Germinal center (tissue), 1 donor: Measurements from ENCODE around the gene ESYT2.

Source experiments
- DNase-seq: peaks from one replicate; pipeline ENCODE4 v3.0.0; 2012; ENCODE audit warnings: mixed read lengths, low spot score

ESYT2 gene

DNA sequence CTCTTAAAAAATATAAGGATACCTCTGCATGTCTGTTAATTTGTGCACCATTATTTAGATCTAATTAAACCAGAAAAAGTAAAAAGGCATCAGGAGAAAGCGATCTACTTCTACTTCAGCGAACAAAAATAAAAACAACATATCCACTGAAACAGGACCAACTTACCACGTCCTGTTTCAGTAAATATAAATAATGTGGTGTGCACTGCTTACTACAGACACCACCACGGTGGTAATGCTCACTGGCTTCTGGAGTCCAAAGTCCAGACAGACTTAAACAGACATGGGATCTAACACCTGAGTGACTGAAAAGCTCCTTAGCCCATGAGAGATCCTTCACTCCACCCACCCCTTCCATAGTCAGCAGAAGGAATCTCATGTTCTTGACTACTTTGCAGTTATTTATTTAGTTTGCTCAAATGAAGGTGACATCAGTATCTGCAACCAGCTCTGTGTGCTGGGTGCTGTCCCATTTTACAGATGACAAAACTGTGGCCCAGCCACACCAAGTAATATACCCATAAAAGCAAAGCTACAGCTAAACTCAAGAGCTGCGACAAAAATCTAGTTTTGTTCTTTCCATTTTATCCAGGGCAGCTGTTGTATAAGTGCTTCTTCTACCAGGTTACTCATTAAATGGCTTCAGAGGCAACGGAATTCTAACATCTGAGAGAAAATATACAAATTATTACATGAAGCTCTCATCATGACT is 62.6 kb downstream of the ESYT2 start:
- no peak for DNase-seq

DNA sequence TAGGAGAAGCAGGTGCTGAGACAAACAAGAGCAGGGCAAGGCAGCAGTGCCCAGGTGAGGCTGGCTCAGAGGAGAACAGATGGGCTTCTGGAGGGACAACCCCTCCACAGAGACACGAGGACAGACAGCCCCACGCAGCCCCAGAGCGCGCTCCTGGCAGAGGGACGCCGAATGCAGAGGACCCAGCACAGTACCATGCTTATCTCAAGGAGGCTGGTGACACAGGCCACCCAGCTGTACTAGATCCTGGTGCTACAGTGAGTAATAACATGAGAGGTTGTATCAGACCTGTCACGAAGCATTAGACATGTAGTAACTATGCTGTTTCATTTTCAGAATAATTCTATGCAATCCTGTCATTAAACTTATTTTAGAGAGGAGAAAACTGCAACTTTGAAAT is 64.3 kb downstream of the ESYT2 start:
- no peak for DNase-seq

DNA sequence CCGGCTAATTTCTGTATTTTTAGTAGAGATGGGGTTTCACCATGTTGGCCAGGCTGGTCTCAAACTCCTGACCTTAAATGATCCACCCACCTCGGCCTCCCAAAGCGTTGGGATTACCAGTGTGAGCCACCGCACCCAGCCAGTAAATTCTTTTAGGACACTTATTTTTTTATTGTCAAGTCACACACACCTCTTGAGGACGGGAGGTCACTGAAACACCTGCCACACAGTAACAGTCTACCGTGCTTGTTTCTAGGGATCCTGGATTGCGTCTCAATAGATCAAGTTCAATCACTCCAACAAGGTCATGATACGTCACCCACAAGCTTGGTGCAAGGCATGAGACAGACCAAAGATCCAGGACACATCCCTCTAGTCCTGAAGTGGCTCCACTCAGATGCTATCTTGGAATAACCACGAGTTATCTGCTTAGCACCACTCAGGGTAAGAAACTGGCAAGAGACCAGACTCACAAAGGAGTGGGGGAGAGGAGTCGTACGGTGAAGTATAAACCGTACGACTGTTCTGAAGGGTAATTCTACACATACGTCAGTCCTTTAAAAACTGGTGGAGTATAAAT is 65.8 kb downstream of the ESYT2 start:
- DNase-seq = no peak

DNA sequence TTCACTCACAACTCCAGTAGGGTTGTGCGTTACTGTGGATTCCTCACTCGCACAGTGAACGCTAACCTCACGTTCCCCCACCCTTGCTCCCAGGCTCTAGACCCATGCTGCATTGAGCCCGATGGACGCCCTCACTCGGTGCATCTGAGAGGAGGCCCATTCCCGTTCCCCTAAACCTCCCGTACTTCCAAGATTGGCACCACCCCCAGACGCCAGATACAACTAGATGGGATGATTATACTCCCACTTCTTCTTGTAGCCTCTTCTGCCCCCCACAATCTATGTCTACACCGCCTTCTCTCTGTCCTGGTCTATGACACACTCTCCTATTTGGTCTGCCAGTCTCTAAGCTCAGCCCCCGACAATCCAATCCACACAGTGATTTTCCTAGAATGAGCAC is 67.4 kb downstream of the ESYT2 start:
- no peak for DNase-seq

DNA sequence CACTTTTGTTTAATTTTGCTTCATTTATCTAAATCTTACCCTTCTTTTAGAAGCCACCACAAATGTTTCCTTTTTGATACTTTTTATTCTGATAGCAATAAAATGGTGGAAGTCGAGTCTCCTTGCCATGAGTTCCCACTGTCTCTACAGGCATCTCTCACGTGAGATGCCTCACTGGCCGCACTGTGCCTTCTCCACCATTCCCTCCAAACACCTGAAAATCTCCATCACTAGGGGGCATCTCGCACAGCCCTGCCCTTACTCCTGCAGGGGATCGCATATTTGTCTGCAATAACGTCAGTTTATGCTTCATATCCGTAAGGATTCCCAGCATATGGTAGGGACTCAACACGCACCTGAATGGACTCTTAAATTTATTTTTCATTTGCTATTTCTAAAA is 68.4 kb downstream of the ESYT2 start:
- DNase-seq = no peak

DNA sequence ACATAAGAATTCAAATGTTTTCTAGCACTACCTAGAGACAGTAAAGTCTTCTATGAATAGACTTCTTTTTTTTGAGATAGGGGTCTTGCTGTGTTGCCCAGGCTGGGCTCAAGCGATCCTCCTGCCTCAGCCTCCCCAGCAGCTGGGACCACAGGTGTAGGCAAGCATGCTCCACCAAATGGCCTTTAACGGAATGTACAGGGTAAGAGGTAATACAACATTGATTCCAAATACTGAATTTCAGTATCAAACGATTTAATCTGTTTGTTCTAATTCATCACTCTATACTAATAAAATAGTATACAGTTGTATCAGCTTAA is 68.9 kb downstream of the ESYT2 start:
- no peak for DNase-seq

DNA sequence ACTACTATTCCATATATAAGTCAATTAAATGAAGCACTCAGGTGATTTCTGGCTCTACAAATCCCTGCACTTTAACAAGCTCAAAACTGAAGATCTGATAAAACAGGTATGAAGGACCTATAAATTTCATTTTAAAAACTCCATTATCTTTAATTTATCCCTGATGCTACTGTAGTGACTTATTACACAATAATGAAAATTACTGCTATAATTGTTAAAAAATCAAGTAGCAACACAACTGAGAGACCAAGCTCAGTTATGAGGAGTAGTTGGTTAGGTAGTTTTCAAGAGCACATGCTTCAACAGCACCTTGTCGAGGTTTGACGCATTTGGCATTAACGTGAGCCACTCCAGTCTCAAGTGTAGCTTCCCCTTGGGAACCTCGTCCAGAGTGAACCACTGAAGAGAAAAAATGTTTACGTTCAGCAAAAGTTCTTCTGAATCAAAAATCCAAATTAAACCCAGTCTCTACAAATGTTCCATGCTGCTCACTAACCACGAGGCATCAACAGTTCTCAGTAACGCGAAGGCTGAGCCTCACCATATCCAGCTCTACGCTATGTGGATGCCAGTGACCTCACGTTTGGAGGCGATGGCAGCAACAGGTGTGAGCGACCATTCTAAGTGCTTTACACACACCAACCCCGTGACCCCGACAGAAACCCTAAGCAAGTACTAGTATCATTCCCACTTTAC is 69.4 kb downstream of the ESYT2 start:
- no peak for DNase-seq

DNA sequence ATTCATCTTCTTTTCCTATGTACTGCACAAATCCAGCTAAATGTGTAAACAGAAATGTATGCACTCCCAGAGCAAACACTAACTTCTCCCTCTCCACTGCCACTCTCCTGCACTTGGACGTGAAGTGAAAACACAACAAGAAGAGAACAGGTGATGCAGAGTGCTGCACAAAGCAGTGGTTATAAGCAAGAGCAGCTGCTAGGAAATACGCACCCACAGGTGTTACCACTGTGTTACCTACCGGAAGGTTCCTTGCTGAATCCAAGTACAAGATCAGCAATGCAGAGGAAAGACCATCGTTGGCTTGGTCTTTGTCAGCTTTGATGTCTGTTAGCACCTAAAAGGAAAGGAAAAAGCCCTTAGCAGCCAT is 70.1 kb downstream of the ESYT2 start:
- no peak for DNase-seq

DNA sequence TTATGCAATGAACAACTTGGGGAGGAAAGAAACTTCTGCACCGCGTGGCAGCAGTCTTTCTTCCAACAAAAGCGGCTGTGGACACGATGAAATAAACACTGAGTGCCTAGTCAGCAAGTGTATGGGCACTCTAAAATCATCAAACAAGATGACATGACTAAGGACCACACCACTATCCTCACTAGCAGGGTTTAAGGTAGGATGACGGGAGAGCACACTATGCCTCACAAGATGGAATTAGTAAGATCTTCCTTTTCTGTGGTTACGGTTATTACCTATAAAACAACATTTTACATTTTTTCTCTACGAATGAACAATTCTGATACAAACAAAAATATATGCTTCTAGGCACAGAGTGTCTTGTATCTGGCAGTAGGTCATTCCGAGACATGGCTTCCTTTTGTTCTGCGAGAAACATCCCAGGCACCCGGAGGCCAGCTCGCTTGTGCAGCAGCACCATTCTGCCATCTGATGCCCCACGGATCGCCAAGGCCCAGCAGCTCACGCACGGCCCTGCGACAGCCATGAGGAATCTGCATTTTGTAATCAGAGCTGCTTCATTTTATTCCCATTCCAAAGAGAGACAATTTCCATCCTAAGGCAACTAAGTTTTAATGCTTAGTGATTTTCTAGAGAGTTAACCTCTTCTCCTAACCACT is 70.6 kb downstream of the ESYT2 start:
- DNase-seq = no peak

DNA sequence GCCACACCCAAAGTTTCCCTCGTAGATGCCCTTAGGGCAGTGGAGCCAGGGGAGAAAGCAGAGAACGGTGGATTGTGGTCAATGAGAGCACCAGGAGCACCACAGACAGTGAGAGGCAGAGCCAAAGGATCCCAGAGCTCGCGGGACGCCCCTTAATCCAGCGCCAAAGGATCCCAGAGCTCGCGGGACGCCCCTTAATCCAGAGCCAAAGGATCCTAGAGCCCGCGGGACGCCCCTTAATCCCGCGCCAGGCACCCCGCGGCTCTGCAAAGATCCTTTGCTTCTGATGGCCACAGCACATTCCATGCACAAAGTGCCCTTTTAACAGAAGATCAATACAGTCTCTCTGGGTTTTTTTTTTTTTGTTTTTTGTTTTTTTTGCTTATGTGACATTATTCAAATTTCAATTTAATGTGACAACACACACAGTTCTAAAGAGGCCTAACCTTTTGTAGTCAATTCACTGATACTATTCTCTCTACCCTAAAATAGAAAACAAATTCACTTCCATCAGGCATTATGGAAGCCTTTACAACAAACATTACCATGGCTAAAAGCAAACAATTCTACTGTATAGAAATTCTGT is 71.8 kb downstream of the ESYT2 start:
- no peak for DNase-seq

DNA sequence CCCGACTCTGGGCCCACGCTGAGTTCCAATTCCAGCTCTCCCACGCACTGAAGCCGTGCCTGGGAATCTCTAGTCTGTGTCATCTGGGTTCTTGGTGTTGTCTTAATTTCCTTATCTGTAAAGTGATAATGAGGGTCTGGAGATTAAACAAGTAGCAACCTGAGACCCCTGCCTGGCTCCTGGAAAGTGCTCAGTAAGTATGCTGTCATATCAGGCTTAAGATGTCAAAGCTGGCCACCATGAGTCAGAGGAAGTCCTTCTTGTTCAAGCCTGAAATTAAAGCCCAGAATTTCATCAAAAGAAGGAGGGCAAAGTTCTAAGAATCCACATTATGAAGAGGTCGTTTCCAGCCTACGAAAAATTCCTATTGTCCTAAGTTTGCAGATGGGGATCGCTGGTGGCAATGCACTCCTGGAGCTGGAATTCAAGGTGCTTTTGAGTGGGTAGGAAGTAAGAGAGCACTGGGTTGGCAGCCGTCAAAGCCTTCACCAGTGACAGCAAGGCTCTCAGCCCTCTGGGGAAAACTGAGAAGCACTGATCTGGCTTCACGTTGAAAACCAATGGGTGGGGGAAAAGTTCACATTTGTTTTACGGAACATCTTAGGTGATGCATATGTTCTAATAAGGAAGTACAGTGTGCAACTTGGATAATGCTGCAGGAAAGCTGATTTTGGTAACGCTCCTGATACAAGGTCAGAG is 74.4 kb downstream of the ESYT2 start:
- DNase-seq = no peak

DNA sequence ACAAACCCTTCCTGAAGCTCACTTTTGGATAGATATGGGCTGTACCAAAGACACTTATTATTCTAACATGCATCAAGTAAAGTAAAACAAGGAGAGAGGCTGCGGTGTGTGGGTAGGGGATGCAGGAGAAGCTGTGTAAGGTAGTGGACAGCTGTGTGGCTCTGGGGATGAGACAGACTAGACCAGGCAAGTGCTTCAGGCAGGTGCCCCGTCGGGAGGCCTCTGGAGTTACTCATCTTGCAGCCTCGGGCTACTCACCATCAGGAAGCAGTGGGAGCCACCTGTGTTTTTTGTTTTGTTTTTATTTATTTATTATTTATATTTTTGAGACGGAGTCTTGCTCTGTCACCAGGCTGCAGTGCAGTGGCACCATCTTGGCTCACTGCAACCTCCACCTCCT is 75.4 kb downstream of the ESYT2 start:
- DNase-seq = no peak

DNA sequence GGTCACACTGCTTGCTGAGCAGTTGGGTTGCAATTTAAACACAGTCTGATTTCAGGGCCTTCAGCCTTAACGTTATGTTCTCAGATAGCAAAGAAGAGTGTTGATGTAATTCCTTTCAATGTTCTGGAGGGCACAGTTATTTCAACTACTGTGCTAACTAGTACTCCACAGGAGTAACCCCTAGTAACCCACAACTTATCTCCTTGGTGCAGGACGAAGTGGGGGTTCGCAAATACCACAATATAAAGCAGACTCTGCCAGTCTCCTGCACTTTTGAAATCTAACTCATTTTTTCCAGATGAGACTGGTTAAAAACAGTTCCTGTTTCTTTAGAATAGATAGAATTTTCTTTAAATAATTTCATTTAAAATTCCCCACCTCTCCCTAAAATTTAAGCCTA is 77.6 kb downstream of the ESYT2 start:
- DNase-seq = no peak

DNA sequence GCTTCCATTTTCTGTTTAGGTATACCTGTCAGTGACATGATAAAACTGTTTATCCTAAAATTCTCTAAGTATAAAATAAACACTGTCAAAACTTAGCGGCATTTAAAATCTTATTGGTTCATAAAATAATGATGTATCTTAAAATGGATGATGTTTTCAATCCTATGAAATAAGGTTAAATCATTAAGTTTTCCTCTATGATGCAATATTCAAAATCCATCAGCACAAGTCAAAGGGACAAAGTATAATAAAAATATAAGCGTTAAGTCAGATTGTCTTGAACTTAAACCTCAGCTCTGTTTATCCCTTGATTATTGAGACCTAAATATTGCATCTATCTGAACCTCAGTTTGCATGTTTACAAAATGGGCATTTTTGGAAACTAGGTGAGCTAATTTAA is 78.1 kb downstream of the ESYT2 start:
- no peak for DNase-seq

DNA sequence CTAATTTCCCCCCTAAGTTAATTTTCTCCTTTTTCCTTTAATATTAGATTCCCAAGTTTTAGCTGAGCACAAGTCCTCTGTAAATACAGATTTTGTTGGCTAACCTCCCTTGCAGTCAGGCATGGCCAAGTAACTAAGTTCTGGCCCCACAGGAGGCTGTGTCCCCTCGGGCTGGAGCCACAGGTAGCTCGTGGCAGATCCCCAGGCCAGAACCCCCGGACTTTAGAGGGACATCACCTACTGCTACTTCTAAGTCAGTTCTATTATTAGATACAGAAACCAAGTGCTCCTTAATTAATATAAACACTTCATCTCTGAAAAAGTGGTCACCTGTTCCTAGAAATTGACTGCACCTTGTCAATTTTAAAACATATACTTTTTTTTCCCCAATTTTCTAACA is 78.6 kb downstream of the ESYT2 start:
- DNase-seq = no peak

DNA sequence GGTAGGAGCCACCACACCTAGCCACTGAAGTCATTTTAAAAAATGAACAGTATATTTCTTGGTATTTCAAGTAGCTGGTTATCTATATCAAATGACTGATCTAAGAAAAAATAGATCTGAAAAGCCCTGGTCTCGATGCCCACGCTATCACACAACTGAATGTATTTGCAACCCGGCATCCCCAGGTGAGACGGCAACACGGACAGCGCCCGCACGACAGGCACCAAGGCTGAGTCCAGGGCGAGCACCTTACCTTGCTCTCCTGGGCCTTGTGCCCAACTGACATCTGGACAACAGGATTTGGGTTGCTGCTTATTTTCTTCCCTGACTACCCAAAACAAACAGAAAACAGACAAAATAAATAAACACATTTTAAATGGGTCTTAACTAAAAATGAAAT is 79.9 kb downstream of the ESYT2 start:
- DNase-seq = no peak

DNA sequence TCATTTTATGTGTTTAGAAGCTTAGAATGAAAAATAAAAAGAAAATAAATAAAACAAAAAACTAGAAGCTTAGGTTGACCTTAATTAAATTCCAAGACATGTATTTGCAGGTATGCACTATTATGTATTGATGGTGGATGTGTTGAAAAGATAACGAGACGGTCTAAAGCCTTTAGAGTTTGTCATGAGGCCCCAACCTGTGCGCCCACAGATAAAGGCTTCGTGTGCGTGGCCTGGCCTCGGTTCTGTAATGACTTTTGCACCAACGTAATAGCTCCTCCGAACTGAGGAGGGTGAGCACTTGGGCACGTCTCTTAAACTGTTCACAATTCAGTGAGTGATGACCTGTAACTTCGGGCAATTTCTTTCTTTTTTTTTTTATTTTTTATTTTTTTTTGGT is 81.0 kb downstream of the ESYT2 start:
- no peak for DNase-seq

DNA sequence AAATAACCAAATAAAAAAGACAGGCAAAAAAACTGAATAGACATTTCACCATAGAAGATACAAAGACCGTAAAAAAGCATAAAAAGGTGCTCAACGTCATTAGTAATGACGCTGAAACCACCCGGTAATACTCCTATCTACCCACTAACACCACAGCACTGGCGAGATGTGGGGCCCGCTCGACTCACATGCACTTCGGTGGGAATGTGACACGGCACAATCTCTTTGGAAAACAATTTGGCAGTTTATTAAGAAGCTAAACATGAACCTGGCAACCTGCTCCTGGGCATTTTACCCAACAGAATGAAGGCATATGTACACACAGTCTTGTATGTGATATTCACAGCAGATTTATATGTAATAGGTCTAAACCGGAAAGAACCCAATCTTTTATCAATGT is 81.9 kb downstream of the ESYT2 start:
- DNase-seq = no peak

DNA sequence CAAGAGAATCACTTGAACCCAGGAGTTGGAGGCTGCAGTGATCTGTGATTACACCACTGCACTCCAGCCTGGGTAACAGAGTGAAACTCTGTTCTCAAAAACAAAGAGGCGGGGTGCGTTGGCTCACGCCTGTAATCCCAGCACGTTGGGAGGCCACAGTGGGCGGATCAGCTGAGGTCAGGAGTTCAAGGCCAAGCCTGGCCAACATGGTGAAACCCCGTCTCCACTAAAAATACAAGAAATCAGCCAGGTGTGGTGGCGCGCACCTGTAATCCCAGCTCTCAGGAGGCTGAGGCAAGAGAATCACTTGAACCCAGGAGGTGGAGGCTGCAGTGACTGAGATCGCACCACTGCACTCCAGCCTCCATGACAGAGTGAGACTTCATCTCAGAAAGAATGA is 82.4 kb downstream of the ESYT2 start:
- no peak for DNase-seq

DNA sequence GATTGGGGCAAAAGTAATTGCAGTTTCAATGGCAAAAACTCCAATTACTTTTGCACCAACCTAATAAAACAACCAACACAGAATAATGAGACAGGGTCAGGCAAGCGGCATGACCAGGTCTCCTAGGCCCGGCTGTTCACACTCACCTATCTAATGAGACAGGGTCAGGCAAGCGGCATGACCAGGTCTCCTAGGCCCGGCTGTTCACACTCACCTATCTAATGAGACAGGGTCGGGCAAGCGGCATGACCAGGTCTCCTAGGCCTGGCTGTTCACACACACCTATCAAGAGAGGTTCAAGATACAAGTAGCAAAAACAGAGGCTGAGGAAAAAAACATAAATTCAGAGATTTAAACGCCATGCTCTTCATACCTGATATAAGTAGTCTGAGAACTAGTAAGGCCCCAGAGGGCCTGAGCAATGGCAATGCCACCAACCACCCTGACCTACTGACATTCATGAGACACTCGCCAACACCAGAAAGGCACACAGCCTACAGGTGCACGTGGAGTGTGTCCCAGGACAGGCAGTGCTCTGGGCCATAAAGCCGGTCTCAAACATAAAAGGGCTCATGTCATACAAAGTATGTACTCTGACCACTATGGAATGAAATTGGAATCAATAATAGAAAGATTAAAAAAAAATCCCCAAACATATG is 84.1 kb downstream of the ESYT2 start:
- no peak for DNase-seq

DNA sequence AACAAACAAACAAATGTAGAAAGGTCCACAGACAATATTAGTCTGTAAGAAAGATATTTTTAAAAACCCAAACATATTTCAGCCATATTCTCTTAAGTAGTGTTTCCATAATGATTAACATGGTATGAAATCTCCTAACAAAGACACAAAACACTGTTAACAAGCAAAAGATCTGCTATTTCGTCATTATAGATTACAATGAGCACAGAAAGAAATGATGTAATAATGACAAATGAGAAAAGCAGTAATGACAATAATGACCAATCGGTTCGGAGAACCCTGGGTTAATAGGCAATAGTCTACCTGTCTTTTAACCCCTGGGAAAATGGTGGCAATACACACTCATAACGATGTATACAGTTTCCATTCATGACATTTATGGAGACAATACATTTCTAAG is 85.2 kb downstream of the ESYT2 start:
- DNase-seq = no peak

DNA sequence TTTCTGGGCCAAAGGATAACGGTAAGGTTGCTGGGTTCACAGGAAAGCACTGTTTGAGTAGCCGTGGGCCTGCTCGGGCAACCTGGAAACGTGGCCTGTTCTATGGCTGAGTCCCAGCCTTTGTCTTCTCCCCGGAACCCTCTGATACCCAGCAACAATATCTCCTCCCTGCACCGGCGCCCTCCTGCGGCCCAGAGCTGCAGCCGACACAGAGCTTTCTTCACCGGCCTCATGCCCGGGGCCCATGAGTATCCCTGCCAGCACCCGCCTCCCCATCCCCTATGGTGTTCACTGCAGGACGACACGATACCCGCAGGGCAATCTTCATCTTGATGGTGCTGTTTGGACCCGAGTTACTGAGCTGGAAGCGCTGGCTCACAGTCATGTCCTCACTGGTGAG is 86.1 kb downstream of the ESYT2 start:
- no peak for DNase-seq
